T-helper 17 cell (primary cell): ENCODE measurements around the gene CDC42EP4. TPM values are rescaled to one million over a fixed set of nuclear protein-coding genes. Genes with fewer than 3 reads are reported as not detected.
"Not testable (repeated sequence)": the region's sequence is repeated elsewhere in the genome, so short reads cannot be mapped to it uniquely, and the experiment has no call there.

Source experiments
- ATAC-seq: fragments of 150-1000 bp; cut with Tn5 transposase; 2 replicates; pipeline ENCODE4 v1.10.0; 2021; ENCODE audit warnings: mild to moderate bottlenecking, moderate library complexity
- DNase-seq, 3 donors: peaks; one replicate each; pipeline versions ENCODE4 v3.0.0 to v3.0.0-alpha.2; 2020 to 2021
- H3K9me3 ChIP-seq: one replicate; pipeline ENCODE4 v1.7.0; 2013; ENCODE audit warnings: low read length, mild to moderate bottlenecking; ENCODE audit not compliant: control insufficient read depth, poor library complexity, severe bottlenecking
- H3K27ac Mint-ChIP-seq: one replicate; pipeline ENCODE4 v1.8.0; 2022; ENCODE audit warnings: mild to moderate bottlenecking, moderate library complexity, mixed read lengths
- H3K27me3 Mint-ChIP-seq: one replicate; pipeline ENCODE4 v1.8.0; 2022; ENCODE audit warnings: mixed read lengths
- H3K36me3 Mint-ChIP-seq: one replicate; pipeline ENCODE4 v1.8.0; 2022; ENCODE audit warnings: low read depth, mixed read lengths
- H3K4me1 Mint-ChIP-seq: one replicate; pipeline ENCODE4 v1.8.0; 2022; ENCODE audit warnings: mild to moderate bottlenecking, mixed read lengths
- H3K4me3 Mint-ChIP-seq: one replicate; pipeline ENCODE4 v1.8.0; 2022; ENCODE audit warnings: mild to moderate bottlenecking, moderate library complexity, mixed read lengths
- total RNA-seq, 4 donors: library from RNA in 2 of 4; stranded (reverse) in 2 of 4; gene quantifications; one replicate each; pipeline ENCODE4 v1.2.3 and lab custom pipeline; 2022 to 2026

The CDC42EP4 gene
- total RNA-seq, 2 donors from 2014 or later = 4.0 to 4.1 TPM

- H3K9me3 ChIP-seq = no peaks in the 10 kb centered on the region
- Mint-ChIP-seq H3K4me3 (no peak overlapping the region), H3K36me3 (no peaks in the 10 kb centered on the region), H3K27me3 (peaks cover 15% of the 10 kb centered on the region), H3K4me1 (no peaks in the 10 kb centered on the region), H3K27ac (no peak overlapping the region)
- DNase-seq (no peak), ATAC-seq (no peak)
Observed at GRCh38 chr17:73338566-73339197, 26.9 kb upstream of the CDC42EP4 start.

DNA sequence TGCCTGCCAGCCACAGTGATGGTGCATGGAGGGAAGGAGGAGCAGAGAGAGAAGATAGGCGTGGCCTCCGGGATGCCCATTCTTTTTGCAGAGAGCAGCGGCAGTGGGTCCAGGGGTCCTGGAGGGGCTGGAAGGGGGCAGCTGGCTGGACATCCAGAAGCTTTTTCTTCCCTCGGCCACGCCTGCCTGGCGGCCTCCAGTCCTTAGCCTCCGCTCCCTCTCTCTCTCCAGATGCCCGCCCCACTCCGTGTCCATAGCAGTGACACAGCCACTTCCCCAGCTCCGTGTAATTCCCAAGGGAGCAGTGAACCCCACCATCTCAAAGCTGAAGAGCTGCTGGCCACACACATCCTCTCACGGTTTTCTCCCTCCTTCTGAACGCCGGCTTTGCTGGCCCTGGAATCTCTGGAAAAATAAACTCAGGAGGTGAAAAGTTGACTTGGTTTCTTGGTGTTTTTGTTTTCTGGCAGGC is 26.3 kb upstream of the CDC42EP4 start:
- Mint-ChIP-seq H3K4me1 (no peaks in the 10 kb centered on the region), H3K27me3 (peaks cover 15% of the 10 kb centered on the region), H3K4me3 (no peak overlapping the region), H3K36me3 (no peaks in the 10 kb centered on the region), H3K27ac (no peak overlapping the region)
- H3K9me3 ChIP-seq = no peaks in the 10 kb centered on the region
- DNase-seq = no peak
- no peak for ATAC-seq

GRCh38 chr17:73337330-73337710 is 25.5 kb upstream of the CDC42EP4 start:
- H3K27me3 Mint-ChIP-seq = peaks cover 15% of the 10 kb centered on the region
- ATAC-seq (no peak), DNase-seq (no peak)
- no peaks in the 10 kb centered on the region for H3K4me1 Mint-ChIP-seq
- H3K9me3 ChIP-seq = no peaks in the 10 kb centered on the region
- H3K27ac Mint-ChIP-seq = no peak overlapping the region
- H3K36me3 Mint-ChIP-seq = no peaks in the 10 kb centered on the region
- no peak overlapping the region for H3K4me3 Mint-ChIP-seq

GRCh38 chr17:73336408-73337329 is 24.9 kb upstream of the CDC42EP4 start:
- H3K36me3 Mint-ChIP-seq = no peaks in the 10 kb centered on the region
- no peaks in the 10 kb centered on the region for H3K9me3 ChIP-seq
- no peak overlapping the region for H3K4me3 Mint-ChIP-seq
- DNase-seq = no peak
- no peak overlapping the region for H3K27ac Mint-ChIP-seq
- no peak for ATAC-seq
- peaks cover 15% of the 10 kb centered on the region for H3K27me3 Mint-ChIP-seq
- no peaks in the 10 kb centered on the region for H3K4me1 Mint-ChIP-seq

DNA sequence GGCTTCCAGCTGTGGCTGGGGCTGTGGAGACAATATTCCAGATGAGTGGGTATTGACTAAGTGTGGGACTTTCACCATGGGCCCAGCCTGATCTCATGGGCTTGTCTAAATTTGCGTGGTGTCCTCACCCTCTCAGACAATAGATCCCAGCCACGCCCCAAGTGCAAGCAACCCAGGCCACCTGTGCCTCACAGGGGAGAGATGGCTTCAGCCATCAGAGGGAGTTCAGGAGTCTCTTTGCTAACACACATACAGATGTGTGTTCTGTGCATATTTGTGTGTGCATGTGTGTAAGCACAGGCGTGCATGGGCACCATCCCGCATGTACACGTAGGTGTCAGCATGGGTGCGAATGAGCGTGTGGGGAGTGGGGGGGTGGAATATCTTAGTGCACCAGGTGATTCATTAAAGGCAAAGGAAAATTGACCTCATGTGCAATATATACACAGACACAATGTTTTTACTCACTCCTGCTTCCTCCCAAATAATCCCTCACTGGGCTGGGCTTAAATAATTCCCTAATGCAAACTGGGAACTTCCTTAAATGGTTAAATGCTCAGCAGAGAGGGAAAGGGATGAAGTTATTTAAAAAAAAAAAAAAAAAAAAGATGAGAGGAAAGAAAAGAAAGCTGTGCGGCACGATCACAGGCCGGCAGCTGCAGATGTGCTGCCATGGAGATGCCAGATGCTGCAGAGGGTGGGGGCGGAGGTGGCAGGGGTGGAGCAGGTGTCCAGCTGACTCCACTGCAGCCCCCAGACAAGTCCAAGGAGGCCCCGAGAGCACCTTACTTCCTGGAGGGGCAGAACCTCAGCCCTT is 24.0 kb upstream of the CDC42EP4 start:
- no peak for DNase-seq
- Mint-ChIP-seq H3K4me1 (no peaks in the 10 kb centered on the region), H3K4me3 (no peak overlapping the region), H3K27ac (no peak overlapping the region), H3K27me3 (peaks cover 19% of the 10 kb centered on the region), H3K36me3 (no peaks in the 10 kb centered on the region)
- no peak for ATAC-seq
- no peaks in the 10 kb centered on the region for H3K9me3 ChIP-seq

- no peak for ATAC-seq
- Mint-ChIP-seq H3K27me3 (peaks cover 19% of the 10 kb centered on the region), H3K4me1 (no peaks in the 10 kb centered on the region), H3K27ac (no peak overlapping the region), H3K36me3 (no peaks in the 10 kb centered on the region), H3K4me3 (no peak overlapping the region)
- H3K9me3 ChIP-seq = no peaks in the 10 kb centered on the region
- DNase-seq = no peak
Observed at GRCh38 chr17:73334771-73335513, 23.1 kb upstream of the CDC42EP4 start.

- ATAC-seq, H3K4me1 Mint-ChIP-seq: not testable (repeated sequence)
Observed at GRCh38 chr17:73333445-73333844, 21.6 kb upstream of the CDC42EP4 start.

DNA sequence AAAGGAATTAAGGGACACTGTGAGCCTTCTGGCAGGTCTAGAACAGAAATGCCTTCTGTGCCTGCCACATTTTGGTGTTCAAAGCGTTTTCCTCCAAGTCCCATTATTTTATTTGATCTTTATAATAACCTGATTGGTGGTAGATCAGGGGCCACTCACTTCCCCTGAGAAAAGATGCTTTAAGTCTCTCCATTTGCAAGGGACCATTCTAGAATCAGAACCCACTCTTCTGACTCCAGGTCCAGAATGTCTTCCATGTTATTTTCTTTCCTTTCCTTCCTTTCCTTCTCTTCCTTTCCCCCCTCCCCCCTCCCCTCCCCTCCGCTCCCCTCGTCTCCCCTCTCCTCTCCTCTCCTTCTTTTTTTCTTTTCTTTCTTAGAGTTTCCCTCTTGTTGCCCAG is 19.3 kb upstream of the CDC42EP4 start:
- H3K9me3 ChIP-seq = no peaks in the 10 kb centered on the region
- no peak for ATAC-seq
- H3K4me1 Mint-ChIP-seq = no peaks in the 10 kb centered on the region
- no peak overlapping the region for H3K27ac Mint-ChIP-seq
- no peak for DNase-seq
- no peaks in the 10 kb centered on the region for H3K36me3 Mint-ChIP-seq
- H3K4me3 Mint-ChIP-seq = no peak overlapping the region
- H3K27me3 Mint-ChIP-seq = peaks cover 28% of the 10 kb centered on the region

More at GRCh38 chr17:73333445-73333844, 21.6 kb upstream of the CDC42EP4 start:
- not testable (repeated sequence) for H3K27ac Mint-ChIP-seq, H3K9me3 ChIP-seq, H3K4me3 Mint-ChIP-seq, DNase-seq, H3K36me3 Mint-ChIP-seq
- peaks cover 28% of the 10 kb centered on the region for H3K27me3 Mint-ChIP-seq

GRCh38 chr17:73327676-73328075 is 15.9 kb upstream of the CDC42EP4 start:
- H3K4me1 Mint-ChIP-seq = no peaks in the 10 kb centered on the region
- DNase-seq = no peak
- H3K27ac Mint-ChIP-seq = no peak overlapping the region
- peaks cover 38% of the 10 kb centered on the region for H3K27me3 Mint-ChIP-seq
- no peak for ATAC-seq
- H3K9me3 ChIP-seq = no peaks in the 10 kb centered on the region
- H3K4me3 Mint-ChIP-seq = no peak overlapping the region
- no peaks in the 10 kb centered on the region for H3K36me3 Mint-ChIP-seq

- ATAC-seq (no peak), DNase-seq (no peak)
- no peak overlapping the region for H3K27ac Mint-ChIP-seq
- no peak overlapping the region for H3K4me3 Mint-ChIP-seq
- H3K27me3 Mint-ChIP-seq = peaks cover 34% of the 10 kb centered on the region
- no peaks in the 10 kb centered on the region for H3K36me3 Mint-ChIP-seq
- H3K9me3 ChIP-seq = no peaks in the 10 kb centered on the region
- H3K4me1 Mint-ChIP-seq = no peaks in the 10 kb centered on the region
Observed at GRCh38 chr17:73325527-73325842, 13.7 kb upstream of the CDC42EP4 start.

DNA sequence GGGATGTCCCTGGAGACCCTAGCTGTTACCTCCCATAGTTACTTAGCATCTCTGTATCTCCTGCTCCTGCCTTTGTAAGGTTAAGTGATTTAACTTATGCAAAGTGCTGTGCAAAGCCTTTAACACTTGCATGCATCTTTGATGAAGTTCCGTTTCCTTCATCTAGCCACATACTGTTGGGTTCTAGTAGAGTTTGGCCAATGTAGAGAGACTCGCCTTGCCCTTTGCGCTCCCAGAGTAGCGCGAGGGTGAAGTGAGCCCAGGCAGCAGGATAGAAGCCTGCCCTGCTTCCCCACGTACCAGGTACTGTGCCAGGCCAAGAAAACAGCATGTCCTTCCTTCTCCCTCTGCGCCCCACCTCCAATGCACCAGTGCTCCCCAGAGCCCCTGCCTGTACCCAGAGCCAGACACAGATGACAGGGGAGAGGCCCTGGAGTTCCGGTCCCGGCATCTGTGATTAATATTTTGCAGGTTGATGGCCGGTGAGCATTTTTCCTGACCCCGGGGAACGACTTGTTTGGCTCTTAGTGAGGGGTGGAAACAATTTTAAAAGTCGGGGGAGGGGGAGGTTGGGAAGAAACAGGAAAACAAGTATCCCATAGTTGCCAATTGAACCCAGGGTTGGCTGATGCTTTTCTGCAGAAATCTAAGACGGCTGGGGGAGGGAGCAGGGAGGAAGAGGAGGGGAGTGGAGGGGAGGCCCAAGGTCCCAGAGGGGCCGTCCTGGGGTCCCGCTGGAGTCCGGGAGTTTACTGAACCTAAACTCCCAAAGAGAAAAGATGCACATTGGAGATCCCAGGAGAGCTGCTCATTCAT is 13.1 kb upstream of the CDC42EP4 start:
- Mint-ChIP-seq H3K4me1 (no peaks in the 10 kb centered on the region), H3K27me3 (peaks cover 34% of the 10 kb centered on the region), H3K36me3 (no peaks in the 10 kb centered on the region), H3K4me3 (no peak overlapping the region), H3K27ac (no peak overlapping the region)
- no peak for ATAC-seq
- DNase-seq = no peak
- H3K9me3 ChIP-seq = no peaks in the 10 kb centered on the region

- DNase-seq (no peak), ATAC-seq (no peak)
- H3K9me3 ChIP-seq = no peaks in the 10 kb centered on the region
- H3K4me1 Mint-ChIP-seq = no peaks in the 10 kb centered on the region
- H3K27me3 Mint-ChIP-seq = peaks cover 29% of the 10 kb centered on the region
- no peak overlapping the region for H3K27ac Mint-ChIP-seq
- H3K36me3 Mint-ChIP-seq = no peaks in the 10 kb centered on the region
- H3K4me3 Mint-ChIP-seq = no peak overlapping the region
Observed at GRCh38 chr17:73324160-73324475, 12.3 kb upstream of the CDC42EP4 start.
